Thoracic aorta (tissue), 2 donors: ENCODE measurements around the gene KIF26B. TPM values are rescaled to one million over a fixed set of nuclear protein-coding genes. Genes with fewer than 3 reads are reported as not detected.

Source experiments
- ATAC-seq: fragments of 150-250 bp; one replicate; pipeline ENCODE4 v1.8.0; 2017; ENCODE audit warnings: low read depth; ENCODE audit not compliant: insufficient number of reproducible peaks, low FRiP score
- DNase-seq: peaks from one replicate; pipeline ENCODE4 v3.0.0-alpha.2; 2020; ENCODE audit warnings: low spot score
- H3K27ac ChIP-seq, 2 donors: fragments of 200-600 bp; sonication (generic); 1 replicate in 1 of 2; 2 replicates in 1 of 2; pipeline ENCODE4 v1.5.1; 2016; ENCODE audit warnings: mild to moderate bottlenecking in 2 of 2, moderate library complexity in 2 of 2
- H3K27me3 ChIP-seq: fragments of 200-600 bp; sonication (generic); replicated peaks from 2 replicates; pipeline ENCODE4 v1.6.0; 2016; ENCODE audit warnings: mild to moderate bottlenecking; ENCODE audit not compliant: insufficient read depth
- H3K36me3 ChIP-seq: fragments of 200-600 bp; sonication (generic); one replicate; pipeline ENCODE4 v1.5.1; 2016
- H3K4me1 ChIP-seq, 2 donors: fragments of 200-600 bp; sonication (generic); 1 replicate in 1 of 2; 2 replicates in 1 of 2; pipeline versions ENCODE4 v1.5.1 to v1.6.0; 2016; ENCODE audit warnings: low read depth in 2 of 2, mild to moderate bottlenecking in 1 of 2; ENCODE audit not compliant: control insufficient read depth in 1 of 2
- H3K4me3 ChIP-seq: fragments of 200-600 bp; sonication (generic); 2 replicates; pipeline ENCODE4 v1.5.1; 2016; ENCODE audit warnings: mild to moderate bottlenecking
- H3K9me3 ChIP-seq: fragments of 200-600 bp; sonication (generic); 2 replicates; pipeline ENCODE4 v1.5.1; 2016
- CTCF ChIP-seq: fragments of 200-600 bp; sonication (generic); IDR thresholded peaks from one replicate; pipeline ENCODE4 v1.5.1; 2019; ENCODE audit warnings: antibody characterized with exemption
- total RNA-seq, 2 donors: library from RNA; depleted of rRNA; stranded (reverse); fragments of >200 nt; gene quantifications; one replicate each; pipeline versions ENCODE4 v1.1.0 to v1.2.3, GENCODE V29; 2016

Gene KIF26B
- total RNA-seq, 2 donors from 2014 or later = 0.14 to 0.41 TPM

DNA sequence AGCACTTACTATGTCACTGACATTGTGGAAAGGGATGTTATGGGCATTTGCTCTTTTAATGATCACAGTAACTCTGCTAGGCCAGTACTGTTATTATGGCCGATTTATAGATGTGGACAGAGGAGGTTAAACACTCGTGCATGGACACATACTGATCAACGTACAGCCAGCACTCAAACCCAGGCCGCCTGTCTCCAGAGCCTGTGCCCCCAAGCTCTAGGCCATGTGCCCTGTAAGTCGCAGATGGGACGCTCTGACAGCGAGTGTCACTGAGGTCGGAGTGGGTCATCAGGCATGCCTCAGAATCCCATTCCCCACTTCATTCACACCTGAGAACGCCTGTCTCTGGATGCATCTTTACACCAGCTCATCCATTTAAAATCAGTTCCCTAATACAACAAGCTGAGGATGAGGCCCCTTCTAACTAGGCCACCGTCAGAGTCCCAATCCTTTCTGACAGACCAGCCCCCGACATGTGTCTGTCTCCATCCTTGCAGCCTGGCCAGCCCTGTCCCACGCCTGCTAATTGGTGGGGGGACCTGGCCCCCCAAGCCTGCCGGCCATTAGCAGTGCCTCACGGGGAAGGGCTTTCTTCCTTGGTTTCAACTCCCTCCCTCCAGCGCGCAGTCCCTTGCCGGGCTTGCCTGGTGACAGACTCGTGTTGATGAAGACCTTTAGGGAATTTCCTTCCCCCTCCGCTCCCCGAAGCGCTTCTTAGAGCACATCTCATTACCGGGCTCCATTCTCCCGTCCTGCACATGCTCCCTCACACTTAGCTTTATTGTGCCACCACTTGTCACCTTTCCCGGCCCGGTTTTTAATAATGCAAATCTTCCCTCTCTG is 436.8 kb downstream of the KIF26B start:
- no peak for TF ChIP-seq CTCF
- H3K36me3 ChIP-seq = no peaks in the 10 kb centered on the region
- no peaks in the 10 kb centered on the region for H3K9me3 ChIP-seq
- H3K4me3 ChIP-seq = no peak overlapping the region
- H3K4me1 ChIP-seq = no peaks in the 10 kb centered on the region
- ATAC-seq (no peak), DNase-seq (no peak)
- H3K27ac ChIP-seq = no peak overlapping the region
- no peaks in the 10 kb centered on the region for H3K27me3 ChIP-seq

GRCh38 chr1:245592189-245592460 is 437.3 kb downstream of the KIF26B start:
- H3K9me3 ChIP-seq = no peaks in the 10 kb centered on the region
- no peak overlapping the region for H3K4me3 ChIP-seq
- TF ChIP-seq CTCF = no peak
- no peaks in the 10 kb centered on the region for H3K4me1 ChIP-seq
- H3K27me3 ChIP-seq = no peaks in the 10 kb centered on the region
- no peak for ATAC-seq
- H3K36me3 ChIP-seq = no peaks in the 10 kb centered on the region
- H3K27ac ChIP-seq = no peak overlapping the region
- no peak for DNase-seq

GRCh38 chr1:245598524-245599305 is 443.9 kb downstream of the KIF26B start:
- H3K27me3 ChIP-seq = no peaks in the 10 kb centered on the region
- ATAC-seq = no peak
- H3K27ac ChIP-seq = no peak overlapping the region
- DNase-seq = no peak
- no peaks in the 10 kb centered on the region for H3K9me3 ChIP-seq
- H3K4me3 ChIP-seq = no peak overlapping the region
- H3K4me1 ChIP-seq = no peaks in the 10 kb centered on the region
- no peak for TF ChIP-seq CTCF
- H3K36me3 ChIP-seq = no peaks in the 10 kb centered on the region

DNA sequence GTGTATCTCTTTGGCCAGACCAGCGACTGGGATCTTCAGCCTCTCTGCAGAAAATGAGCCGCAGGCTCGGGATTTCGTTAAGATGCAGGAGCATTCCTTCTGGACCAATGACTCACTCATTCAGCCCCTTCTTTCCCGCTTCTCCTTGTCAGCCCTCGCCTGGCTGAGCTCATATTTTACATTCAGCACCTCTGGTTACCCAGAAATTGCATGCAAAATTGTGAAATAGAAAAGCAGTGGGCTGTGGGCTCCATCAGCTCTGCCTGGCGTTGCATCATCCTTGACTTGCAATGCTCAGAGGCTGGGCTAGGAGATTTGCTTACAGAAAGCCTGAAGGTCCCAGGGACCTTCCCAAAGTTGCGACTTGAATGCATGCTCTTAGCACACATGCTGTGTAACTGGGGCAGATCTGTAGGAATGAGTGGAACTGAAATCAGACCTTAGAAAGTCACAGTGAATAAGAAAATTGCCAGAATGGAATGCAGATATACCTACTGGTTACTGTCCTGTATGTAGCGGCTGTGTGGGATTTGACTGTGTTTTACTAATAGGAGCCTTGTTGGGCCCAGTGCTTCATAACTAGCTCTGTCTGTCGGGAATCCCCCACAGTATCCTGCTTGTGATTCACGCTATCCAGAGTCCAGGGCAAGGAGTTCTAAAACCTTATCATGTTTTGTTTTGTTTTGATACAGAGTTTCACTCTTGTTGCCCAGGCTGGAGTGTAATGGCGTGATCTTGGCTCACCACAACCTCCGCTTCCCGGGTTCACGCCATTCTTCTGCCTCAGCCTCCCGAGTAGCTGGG is 444.8 kb downstream of the KIF26B start:
- no peaks in the 10 kb centered on the region for H3K4me1 ChIP-seq
- no peak for ATAC-seq
- no peak for TF ChIP-seq CTCF
- DNase-seq = no peak
- no peaks in the 10 kb centered on the region for H3K27me3 ChIP-seq
- no peak overlapping the region for H3K4me3 ChIP-seq
- no peak overlapping the region for H3K27ac ChIP-seq
- no peaks in the 10 kb centered on the region for H3K9me3 ChIP-seq
- no peaks in the 10 kb centered on the region for H3K36me3 ChIP-seq

- H3K27me3 ChIP-seq = no peaks in the 10 kb centered on the region
- no peak for TF ChIP-seq CTCF
- no peak overlapping the region for H3K4me3 ChIP-seq
- no peaks in the 10 kb centered on the region for H3K36me3 ChIP-seq
- H3K4me1 ChIP-seq = no peaks in the 10 kb centered on the region
- ATAC-seq (no peak), DNase-seq (no peak)
- H3K9me3 ChIP-seq = no peaks in the 10 kb centered on the region
- no peak overlapping the region for H3K27ac ChIP-seq
Measured at GRCh38 chr1:245600658-245601057, 445.9 kb downstream of the KIF26B start.
